ENCODE data around the gene STXBP2. TPM values are rescaled to one million over a fixed set of nuclear protein-coding genes. Genes with fewer than 3 reads are reported as not detected.

STXBP2 gene
- total RNA-seq, 1 experiment from 2014 or later, result 92.5 TPM

GRCh38 chr19:7658219-7658686 is 21.3 kb downstream of the STXBP2 start:
- Mint-ChIP-seq H3K9me3 (no peaks in the 10 kb centered on the region), H3K4me3 (no peak overlapping the region), H3K27ac (no peak overlapping the region; a peak in 1 of 7 replicates), H3K27me3 (ENCODE audit: low read depth) (peaks cover 87% of the 10 kb centered on the region), H3K36me3 (ENCODE audit: insufficient read depth in 1 of 3, low read depth in 3 of 3) (no peaks in the 10 kb centered on the region), H3K4me1 (0 out of 4 replicates have a peak, but pooled peaks cover 0 to 3% of the 10 kb centered on the region in 2 experiments)
- Histone ChIP-seq H3K79me1 (ENCODE audit: insufficient read depth, low read depth, low read length, poor library complexity, severe bottlenecking) (no peaks in the 10 kb centered on the region), H3K9ac (ENCODE audit: extremely low read depth, insufficient read length, low read length) (no peak overlapping the region), H3K27me3 (ENCODE audit: insufficient read depth, low read length) (no peaks in the 10 kb centered on the region; the same call in 1 of the 2 replicates), H4K8ac (replicated peaks; ENCODE audit: insufficient read length, low read depth, low read length) (no peak overlapping the region), H2BK15ac (ENCODE audit: low read depth, low read length) (no peak overlapping the region), H3T11ph (ENCODE audit: low read length) (no peak overlapping the region), H3K4me2 (ENCODE audit: insufficient read depth, insufficient read length, low read length) (no peak overlapping the region), H3K4me1 (ENCODE audit: insufficient read depth, low read length) (no peaks in the 10 kb centered on the region), H4K5ac (ENCODE audit: insufficient read length, low read depth, low read length) (no peak overlapping the region), H2BK120ac (ENCODE audit: low read depth, low read length, poor library complexity, severe bottlenecking) (no peak overlapping the region), H3K18ac (ENCODE audit: insufficient read length, low read depth, low read length) (no peak overlapping the region), H4K20me1 (ENCODE audit: control insufficient read depth, insufficient read depth, insufficient read length) (no peaks in the 10 kb centered on the region), H2BK20ac (ENCODE audit: low read depth, low read length, poor library complexity, severe bottlenecking) (no peak overlapping the region), H3K56ac (ENCODE audit: insufficient read length, low read depth, low read length) (no peak overlapping the region), H3K23me2 (ENCODE audit: insufficient read length, low read depth, low read length, poor library complexity, severe bottlenecking) (no peaks in the 10 kb centered on the region), H4K91ac (ENCODE audit: insufficient read length, low read depth, low read length) (no peak overlapping the region), H2BK5ac (ENCODE audit: insufficient read length, low read length) (no peak overlapping the region), H3K9me3 (ENCODE audit: control insufficient read depth, low read depth, low read length) (no peaks in the 10 kb centered on the region), H3K14ac (ENCODE audit: insufficient read depth, low read length) (no peak overlapping the region), H2BK12ac (ENCODE audit: insufficient read length, low read depth, low read length) (no peak overlapping the region), H3K4ac (ENCODE audit: low read depth, low read length) (no peak overlapping the region), H2AFZ (ENCODE audit: low read length) (no peak overlapping the region), H3K79me2 (ENCODE audit: insufficient read depth, low read length) (no peaks in the 10 kb centered on the region), H3K27ac (ENCODE audit: insufficient read length, low read depth, low read length) (no peak overlapping the region), H3K23ac (ENCODE audit: insufficient read length, low read depth, low read length) (no peak overlapping the region), H2AK5ac (ENCODE audit: insufficient read length, low read length) (no peak overlapping the region)
- WGBS (ENCODE audit: extremely low coverage, insufficient read length, low lambda C conversion rate), result no CpG with 5 or more reads among the region's 9 CpGs
- no peak for DNase-seq
- TF ChIP-seq, protein P1, sequence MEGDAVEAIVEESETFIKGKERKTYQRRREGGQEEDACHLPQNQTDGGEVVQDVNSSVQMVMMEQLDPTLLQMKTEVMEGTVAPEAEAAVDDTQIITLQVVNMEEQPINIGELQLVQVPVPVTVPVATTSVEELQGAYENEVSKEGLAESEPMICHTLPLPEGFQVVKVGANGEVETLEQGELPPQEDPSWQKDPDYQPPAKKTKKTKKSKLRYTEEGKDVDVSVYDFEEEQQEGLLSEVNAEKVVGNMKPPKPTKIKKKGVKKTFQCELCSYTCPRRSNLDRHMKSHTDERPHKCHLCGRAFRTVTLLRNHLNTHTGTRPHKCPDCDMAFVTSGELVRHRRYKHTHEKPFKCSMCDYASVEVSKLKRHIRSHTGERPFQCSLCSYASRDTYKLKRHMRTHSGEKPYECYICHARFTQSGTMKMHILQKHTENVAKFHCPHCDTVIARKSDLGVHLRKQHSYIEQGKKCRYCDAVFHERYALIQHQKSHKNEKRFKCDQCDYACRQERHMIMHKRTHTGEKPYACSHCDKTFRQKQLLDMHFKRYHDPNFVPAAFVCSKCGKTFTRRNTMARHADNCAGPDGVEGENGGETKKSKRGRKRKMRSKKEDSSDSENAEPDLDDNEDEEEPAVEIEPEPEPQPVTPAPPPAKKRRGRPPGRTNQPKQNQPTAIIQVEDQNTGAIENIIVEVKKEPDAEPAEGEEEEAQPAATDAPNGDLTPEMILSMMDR (conservative IDR thresholded peaks at IDR 0.05), result no peak
